K562 (cell line): ENCODE data around the gene SLC4A4. TPM values are rescaled to one million over a fixed set of nuclear protein-coding genes. Genes with fewer than 3 reads are reported as not detected.

Experiments used
- ATAC-seq: fragments of 200-7000 bp; cut with Tn5 transposase; 3 replicates; pipeline ENCODE4 v1.9.1; 2020; ENCODE audit warnings: moderate library complexity
- BruUV-seq: library from RNA; stranded (reverse); fragments of 400-500 nt; replicated peaks from 2 replicates; lab custom pipeline; 2021; lab: Mats Ljungman, UMichigan
- CTCF ChIA-PET: fragments of 300-600 bp; formaldehyde crosslinking; extraction: SDS; loops from one replicate; lab custom pipeline; 2021; ENCODE audit warnings: low intra/inter-chr PET ratio; lab: Yijun Ruan, JAX
- POLR2A ChIA-PET: fragments of 300-600, 350-650 bp; sonication (Branson Sonifier 250); formaldehyde crosslinking; extraction: SDS; loops from one replicate; lab custom pipeline; 2021; ENCODE audit warnings: antibody characterized with exemption, inconsistent platforms; lab: Yijun Ruan, JAX
- DNase-seq, 4 experiments: peaks; one replicate each; pipeline versions ENCODE4 v3.0.0 to v3.0.0-alpha.2; 2011 to 2018; ENCODE audit warnings: low spot score in 3 of 4, mixed read lengths in 3 of 4; ENCODE audit errors: extremely low read depth in 1 of 4
- FAIRE-seq: peaks from 2 replicates; lab custom pipeline; 2011; peaks lifted over from hg19 to GRCh38; lab: Jason Lieb, UNC
- H2AFZ ChIP-seq: 2 replicates; pipeline ENCODE4 v1.6.0; 2011; ENCODE audit warnings: low read depth, low read length, control low read depth, inconsistent platforms
- H3K27ac ChIP-seq: fragments of 200-600 bp; 3 replicates; pipeline ENCODE4 v1.8.0; 2011; ENCODE audit warnings: low read depth, mild to moderate bottlenecking, control low read depth, inconsistent platforms, low read length, moderate library complexity, mixed read lengths; ENCODE audit errors: extremely low read depth
- H3K27me3 ChIP-seq, 2 experiments: fragments of 300-600 bp in 1 of 2; 2 replicates in 1 of 2; 3 replicates in 1 of 2; pipeline versions ENCODE4 v1.6.0 to v1.8.0; 2011; ENCODE audit warnings: inconsistent platforms in 2 of 2, low read length in 2 of 2, mild to moderate bottlenecking in 1 of 2, mixed read lengths in 1 of 2, moderate library complexity in 1 of 2; ENCODE audit not compliant: control insufficient read depth in 2 of 2, insufficient read depth in 2 of 2
- H3K36me3 ChIP-seq: fragments of 300-600 bp; 3 replicates; pipeline ENCODE4 v1.8.0; 2011; ENCODE audit warnings: mild to moderate bottlenecking, low read length, inconsistent platforms; ENCODE audit not compliant: control insufficient read depth, insufficient read depth
- H3K4me1 ChIP-seq, 2 experiments: fragments of 200-600 bp in 1 of 2; replicated peaks in 1 of 2; 2 replicates in 1 of 2; 3 replicates in 1 of 2; pipeline versions ENCODE4 v1.5.1 to v1.8.0; 2011; ENCODE audit warnings: inconsistent platforms in 2 of 2, low read length in 2 of 2, mild to moderate bottlenecking in 1 of 2, mixed read lengths in 1 of 2, moderate library complexity in 1 of 2; ENCODE audit not compliant: control insufficient read depth in 2 of 2, insufficient read depth in 2 of 2
- H3K4me2 ChIP-seq: 2 replicates; pipeline ENCODE4 v1.6.1; 2011; ENCODE audit warnings: low read length, control low read depth, inconsistent platforms, mixed read lengths; ENCODE audit not compliant: insufficient read depth
- H3K4me3 ChIP-seq: fragments of 200-600 bp; sonication (generic), shearing (Covaris generic); 2 replicates; pipeline ENCODE4 v1.5.1; 2016; ENCODE audit warnings: control low read depth, inconsistent platforms
- H3K79me2 ChIP-seq: fragments of 200-600 bp; 3 replicates; pipeline ENCODE4 v1.8.0; 2011; ENCODE audit warnings: low read length, inconsistent platforms; ENCODE audit not compliant: control insufficient read depth, insufficient read depth
- H3K9ac ChIP-seq, 2 experiments: 2 replicates each; pipeline versions ENCODE4 v1.6.0 to v1.6.1; 2011; ENCODE audit warnings: low read depth in 2 of 2, low read length in 2 of 2, control low read depth in 1 of 2, inconsistent platforms in 1 of 2, mild to moderate bottlenecking in 1 of 2, mixed read lengths in 1 of 2; ENCODE audit not compliant: insufficient read depth in 1 of 2
- H3K9me1 ChIP-seq: one replicate; pipeline ENCODE4 v1.6.0; 2011; ENCODE audit warnings: inconsistent platforms, mild to moderate bottlenecking, low read length, moderate library complexity; ENCODE audit not compliant: control insufficient read depth, insufficient read depth
- H3K9me3 ChIP-seq: replicated peaks from 2 replicates; pipeline ENCODE4 v1.5.1; 2011; ENCODE audit warnings: low read depth, low read length, inconsistent platforms; ENCODE audit not compliant: control insufficient read depth, insufficient read depth
- H4K20me1 ChIP-seq: replicated peaks from 2 replicates; pipeline ENCODE4 v1.6.1; 2011; ENCODE audit warnings: low read length, inconsistent platforms, mixed read lengths; ENCODE audit not compliant: control insufficient read depth, insufficient read depth
- ARNT ChIP-seq, 2 experiments: fragments of 450-650 bp; IDR thresholded peaks; 2 replicates each; pipeline ENCODE4 v1.6.1; 2016; ENCODE audit warnings: mild to moderate bottlenecking in 1 of 2
- CHD4 ChIP-seq: fragments of 200-600 bp; sonication (generic); IDR thresholded peaks from 3 replicates; pipeline ENCODE4 v1.6.1; 2012; ENCODE audit warnings: low read depth, mild to moderate bottlenecking, mixed read lengths, low read length, inconsistent platforms; ENCODE audit not compliant: insufficient read depth, insufficient replicate concordance, poor library complexity, severe bottlenecking
- DMBX1 ChIP-seq: fragments of 250-450 bp; sonication (Bioruptor Pico); IDR thresholded peaks from 2 replicates; pipeline ENCODE4 v1.8.0; 2022; ENCODE audit warnings: inconsistent platforms, mild to moderate bottlenecking, moderate library complexity, borderline replicate concordance
- ESRRB ChIP-seq: fragments of 250-450 bp; sonication (Bioruptor Pico); IDR thresholded peaks from 2 replicates; pipeline ENCODE4 v1.5.0; 2020; ENCODE audit warnings: mild to moderate bottlenecking, moderate library complexity, borderline replicate concordance
- LEF1 ChIP-seq: fragments of 450-650 bp; IDR thresholded peaks from 2 replicates; pipeline ENCODE4 v1.6.1; 2016; ENCODE audit warnings: mild to moderate bottlenecking
- MYBL2 ChIP-seq, 2 experiments: fragments of 450-650 bp in 1 of 2; sonication (generic) in 1 of 2; formaldehyde crosslinking in 1 of 2; IDR thresholded peaks; 2 replicates each; pipeline versions ENCODE4 v1.6.1 to v1.8.1; 2017 to 2022; ENCODE audit warnings: borderline replicate concordance in 1 of 2, inconsistent platforms in 1 of 2, low read depth in 1 of 2, mild to moderate bottlenecking in 1 of 2, missing genetic modification reagents in 1 of 2, moderate library complexity in 1 of 2
- POLR3A ChIP-seq: IDR thresholded peaks from 2 replicates; pipeline ENCODE4 v1.6.1; 2011; ENCODE audit warnings: borderline replicate concordance, mild to moderate bottlenecking, moderate library complexity; ENCODE audit not compliant: insufficient read length, insufficient read depth; ENCODE audit errors: extremely low read depth
- RFX7 ChIP-seq: fragments of 250-450 bp; sonication (Bioruptor Pico); IDR thresholded peaks from 2 replicates; pipeline ENCODE4 v1.5.1; 2021; ENCODE audit warnings: mild to moderate bottlenecking
- ZFP1 ChIP-seq: fragments of 450-650 bp; formaldehyde crosslinking; IDR thresholded peaks from 2 replicates; pipeline ENCODE4 v1.4.0; 2020; ENCODE audit warnings: mild to moderate bottlenecking, mixed read lengths
- ZNF282 ChIP-seq: sonication (generic); formaldehyde crosslinking; IDR thresholded peaks from 2 replicates; pipeline ENCODE4 v1.8.1; 2023; ENCODE audit warnings: missing genetic modification reagents
- ZNF347 ChIP-seq: fragments of 450-650 bp; formaldehyde crosslinking; IDR thresholded peaks from 2 replicates; pipeline ENCODE4 v1.4.0; 2020; ENCODE audit warnings: low read depth, mild to moderate bottlenecking, moderate library complexity
- ZNF584 ChIP-seq: fragments of 200-800 bp; sonication (Bioruptor generic); IDR thresholded peaks from 2 replicates; pipeline ENCODE4 v1.6.1; 2016; ENCODE audit warnings: low read depth, mild to moderate bottlenecking, missing genetic modification characterization, missing compliant biosample characterization
- WGBS: fragments of 100-300 bp; shearing (Covaris generic); methylation state at CpG from one replicate; pipeline ENCODE4 v1.1.6; 2016; ENCODE audit warnings: low coverage, mixed read lengths; ENCODE audit not compliant: insufficient coverage; ENCODE audit errors: missing lambda C conversion rate; 5-methylcytosine and 5-hydroxymethylcytosine counted together
- in situ Hi-C: fragments of 300-500 bp; cut with MboI; formaldehyde crosslinking; loops from 4 replicates; pipeline ENCODE4 v1.15.0; 2018; ENCODE audit warnings: inconsistent platforms, mixed read lengths
- intact Hi-C: fragments of 100-400 bp; cut with micrococcal nuclease; formaldehyde crosslinking; loops from 2 replicates; pipeline ENCODE4 v1.14.2; 2022
- polyA plus RNA-seq, 8 experiments: library from polyadenylated mRNA; depleted of rRNA in 4 of 8; stranded (reverse) in 5 of 8; unstranded in 3 of 8; fragments of >200 nt; fragmentation: Nextera tagmentation in 2 of 8; fragmentation: Illumina TruSeq in 1 of 8; extraction: Ambion mirVana in 2 of 8; extraction: Trizol in 1 of 8; gene quantifications; 2 replicates each; pipeline versions ENCODE4 v1.2.1 to v1.2.3, GENCODE V29; 2011 to 2014; ENCODE audit warnings: inconsistent platforms in 1 of 8, missing spikeins in 1 of 8
- total RNA-seq, 7 experiments: library from RNA; depleted of rRNA in 6 of 7; stranded (reverse); fragments of >200 nt in 6 of 7; fragmentation: Illumina TruSeq in 2 of 7; extraction: Trizol in 2 of 7; gene quantifications; 2 replicates each; pipeline versions ENCODE4 v1.2.1 to v1.2.3, GENCODE V29; 2011 to 2021; ENCODE audit warnings: low replicate concordance in 1 of 7
- TF ChIP-seq, protein P1 (sequence below), 2 experiments: IDR thresholded peaks; 2 replicates each; pipeline ENCODE4 v1.6.1; 2012; ENCODE audit warnings: improper control_type of control experiment in 2 of 2, low read depth in 2 of 2, low read length in 2 of 2, borderline replicate concordance in 1 of 2
- TF ChIP-seq, protein P2 (sequence below): fragments of 450-650 bp; IDR thresholded peaks from 2 replicates; pipeline ENCODE4 v1.6.1; 2018; ENCODE audit not compliant: partially characterized antibody
- TF ChIP-seq, protein P3 (sequence below): fragments of 250-450 bp; sonication (Bioruptor Pico); IDR thresholded peaks from 2 replicates; pipeline ENCODE4 v1.8.0; 2022; ENCODE audit warnings: inconsistent platforms, mild to moderate bottlenecking, moderate library complexity, borderline replicate concordance

SLC4A4 gene
- total and polyA plus RNA-seq, 9 of the 15 experiments (the other 6 are each of a cell fraction or from before 2014, with no cell fraction given) = 0.01 to 0.18 (median 0.07) TPM; not detected in 2

DNA sequence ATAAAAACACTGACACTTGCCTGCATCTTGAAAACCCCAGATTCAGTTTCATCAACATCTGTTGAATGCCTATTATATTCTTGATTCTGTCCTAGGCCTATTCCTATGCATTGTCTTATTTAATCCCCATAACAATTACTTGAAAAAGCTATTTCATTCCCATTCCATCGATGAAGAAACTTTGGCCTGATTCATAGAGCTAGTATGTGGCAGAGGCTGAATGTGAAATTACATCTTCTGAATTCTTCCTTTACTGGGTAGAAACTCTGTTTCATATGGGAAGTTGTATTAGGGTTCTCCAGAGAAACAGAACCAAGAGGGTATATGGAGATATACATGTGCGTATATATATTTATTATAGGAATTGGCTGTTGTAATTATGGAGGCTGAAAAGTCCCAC lies 35.0 kb upstream of the SLC4A4 start:
- CTCF ChIA-PET = no interaction called here
- FAIRE-seq (no peak), ATAC-seq (no peak), DNase-seq (no peak)
- H3K4me2 ChIP-seq = no peak overlapping the region
- intact Hi-C loops (no loop called here), in situ Hi-C loops (no loop called here)
- H3K27ac ChIP-seq = no peak overlapping the region
- H3K9me1 ChIP-seq = no peaks in the 10 kb centered on the region
- no peaks in the 10 kb centered on the region for H3K4me1 ChIP-seq
- H4K20me1 ChIP-seq = no peaks in the 10 kb centered on the region
- H3K9ac ChIP-seq = no peak overlapping the region
- POLR2A ChIA-PET = no interaction called here
- no peak overlapping the region for H3K4me3 ChIP-seq
- H3K79me2 ChIP-seq = no peaks in the 10 kb centered on the region
- no peaks in the 10 kb centered on the region for H3K27me3 ChIP-seq
- 0% methylated on average over 2 of the region's 2 CpGs for WGBS
- H2AFZ ChIP-seq = no peak overlapping the region
- H3K36me3 ChIP-seq = no peaks in the 10 kb centered on the region
- no peaks in the 10 kb centered on the region for H3K9me3 ChIP-seq
- BruUV-seq = no TSS peak
- no peak for TF ChIP-seq ZNF282
- no peak for TF ChIP-seq LEF1
- no peak for TF ChIP-seq ESRRB (CRISPR knock-in tag)
- TF ChIP-seq, protein P1, sequence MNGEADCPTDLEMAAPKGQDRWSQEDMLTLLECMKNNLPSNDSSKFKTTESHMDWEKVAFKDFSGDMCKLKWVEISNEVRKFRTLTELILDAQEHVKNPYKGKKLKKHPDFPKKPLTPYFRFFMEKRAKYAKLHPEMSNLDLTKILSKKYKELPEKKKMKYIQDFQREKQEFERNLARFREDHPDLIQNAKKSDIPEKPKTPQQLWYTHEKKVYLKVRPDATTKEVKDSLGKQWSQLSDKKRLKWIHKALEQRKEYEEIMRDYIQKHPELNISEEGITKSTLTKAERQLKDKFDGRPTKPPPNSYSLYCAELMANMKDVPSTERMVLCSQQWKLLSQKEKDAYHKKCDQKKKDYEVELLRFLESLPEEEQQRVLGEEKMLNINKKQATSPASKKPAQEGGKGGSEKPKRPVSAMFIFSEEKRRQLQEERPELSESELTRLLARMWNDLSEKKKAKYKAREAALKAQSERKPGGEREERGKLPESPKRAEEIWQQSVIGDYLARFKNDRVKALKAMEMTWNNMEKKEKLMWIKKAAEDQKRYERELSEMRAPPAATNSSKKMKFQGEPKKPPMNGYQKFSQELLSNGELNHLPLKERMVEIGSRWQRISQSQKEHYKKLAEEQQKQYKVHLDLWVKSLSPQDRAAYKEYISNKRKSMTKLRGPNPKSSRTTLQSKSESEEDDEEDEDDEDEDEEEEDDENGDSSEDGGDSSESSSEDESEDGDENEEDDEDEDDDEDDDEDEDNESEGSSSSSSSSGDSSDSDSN (IDR thresholded peaks at IDR 0.05; ENCODE audit: borderline replicate concordance in 1 of 2, low read depth in 2 of 2, low read length in 2 of 2) = no peak
- TF ChIP-seq POLR3A = no peak
- no peak for TF ChIP-seq ZNF347
- no peak for TF ChIP-seq RFX7 (CRISPR knock-in tag)
- no peak for TF ChIP-seq ZNF584
- no peak for TF ChIP-seq MYBL2 (IDR thresholded peaks at IDR 0.05; ENCODE audit: low read depth)
- TF ChIP-seq MYBL2 (CRISPR knock-in tag; IDR thresholded peaks at IDR 0.05; ENCODE audit: borderline replicate concordance) = no peak
- TF ChIP-seq DMBX1 (CRISPR knock-in tag) = no peak
- no peak for TF ChIP-seq CHD4
- TF ChIP-seq ZFP1 = no peak
- TF ChIP-seq, protein P2, sequence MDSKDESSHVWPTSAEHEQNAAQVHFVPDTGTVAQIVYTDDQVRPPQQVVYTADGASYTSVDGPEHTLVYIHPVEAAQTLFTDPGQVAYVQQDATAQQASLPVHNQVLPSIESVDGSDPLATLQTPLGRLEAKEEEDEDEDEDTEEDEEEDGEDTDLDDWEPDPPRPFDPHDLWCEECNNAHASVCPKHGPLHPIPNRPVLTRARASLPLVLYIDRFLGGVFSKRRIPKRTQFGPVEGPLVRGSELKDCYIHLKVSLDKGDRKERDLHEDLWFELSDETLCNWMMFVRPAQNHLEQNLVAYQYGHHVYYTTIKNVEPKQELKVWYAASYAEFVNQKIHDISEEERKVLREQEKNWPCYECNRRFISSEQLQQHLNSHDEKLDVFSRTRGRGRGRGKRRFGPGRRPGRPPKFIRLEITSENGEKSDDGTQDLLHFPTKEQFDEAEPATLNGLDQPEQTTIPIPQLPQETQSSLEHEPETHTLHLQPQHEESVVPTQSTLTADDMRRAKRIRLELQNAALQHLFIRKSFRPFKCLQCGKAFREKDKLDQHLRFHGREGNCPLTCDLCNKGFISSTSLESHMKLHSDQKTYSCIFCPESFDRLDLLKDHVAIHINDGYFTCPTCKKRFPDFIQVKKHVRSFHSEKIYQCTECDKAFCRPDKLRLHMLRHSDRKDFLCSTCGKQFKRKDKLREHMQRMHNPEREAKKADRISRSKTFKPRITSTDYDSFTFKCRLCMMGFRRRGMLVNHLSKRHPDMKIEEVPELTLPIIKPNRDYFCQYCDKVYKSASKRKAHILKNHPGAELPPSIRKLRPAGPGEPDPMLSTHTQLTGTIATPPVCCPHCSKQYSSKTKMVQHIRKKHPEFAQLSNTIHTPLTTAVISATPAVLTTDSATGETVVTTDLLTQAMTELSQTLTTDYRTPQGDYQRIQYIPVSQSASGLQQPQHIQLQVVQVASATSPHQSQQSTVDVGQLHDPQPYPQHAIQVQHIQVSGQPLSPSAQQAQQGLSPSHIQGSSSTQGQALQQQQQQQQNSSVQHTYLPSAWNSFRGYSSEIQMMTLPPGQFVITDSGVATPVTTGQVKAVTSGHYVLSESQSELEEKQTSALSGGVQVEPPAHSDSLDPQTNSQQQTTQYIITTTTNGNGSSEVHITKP = no peak
- no peak for TF ChIP-seq ARNT (IDR thresholded peaks at IDR 0.05)
- TF ChIP-seq, protein P3, sequence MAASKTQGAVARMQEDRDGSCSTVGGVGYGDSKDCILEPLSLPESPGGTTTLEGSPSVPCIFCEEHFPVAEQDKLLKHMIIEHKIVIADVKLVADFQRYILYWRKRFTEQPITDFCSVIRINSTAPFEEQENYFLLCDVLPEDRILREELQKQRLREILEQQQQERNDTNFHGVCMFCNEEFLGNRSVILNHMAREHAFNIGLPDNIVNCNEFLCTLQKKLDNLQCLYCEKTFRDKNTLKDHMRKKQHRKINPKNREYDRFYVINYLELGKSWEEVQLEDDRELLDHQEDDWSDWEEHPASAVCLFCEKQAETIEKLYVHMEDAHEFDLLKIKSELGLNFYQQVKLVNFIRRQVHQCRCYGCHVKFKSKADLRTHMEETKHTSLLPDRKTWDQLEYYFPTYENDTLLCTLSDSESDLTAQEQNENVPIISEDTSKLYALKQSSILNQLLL (CRISPR knock-in tag) = no peak
